Breast epithelium (tissue), 4 donors: ENCODE data around the gene GSTT4. TPM values are rescaled to one million over a fixed set of nuclear protein-coding genes. Genes with fewer than 3 reads are reported as not detected.
"Not testable (repeated sequence)": the region's sequence is repeated elsewhere in the genome, so short reads cannot be mapped to it uniquely, and the experiment has no call there.

Source experiments
- DNase-seq, 2 donors: peaks; one replicate each; pipeline ENCODE4 v3.0.0-alpha.2; 2019; ENCODE audit warnings: low spot score in 2 of 2
- H3K27ac ChIP-seq, 2 donors: fragments of 200-600 bp; sonication (generic) in 1 of 2; one replicate each; pipeline ENCODE4 v1.5.1; 2016 to 2019; ENCODE audit warnings: mild to moderate bottlenecking in 1 of 2
- H3K27me3 ChIP-seq, 2 donors: fragments of 200-600 bp; sonication (generic) in 1 of 2; one replicate each; pipeline versions ENCODE4 v1.5.1 to v1.6.0; 2017 to 2019; ENCODE audit warnings: control low read depth in 1 of 2, mild to moderate bottlenecking in 1 of 2
- H3K36me3 ChIP-seq: fragments of 200-600 bp; one replicate; pipeline ENCODE4 v1.5.1; 2019
- H3K4me1 ChIP-seq, 2 donors: fragments of 200-600 bp; sonication (generic); one replicate each; pipeline ENCODE4 v1.5.1; 2016 to 2019; ENCODE audit warnings: control low read depth in 1 of 2
- H3K4me3 ChIP-seq, 3 donors: fragments of 200-600 bp; sonication (generic); 1 replicate in 2 of 3; 2 replicates in 1 of 3; pipeline ENCODE4 v1.5.1; 2016 to 2019; ENCODE audit warnings: mild to moderate bottlenecking in 3 of 3, moderate library complexity in 2 of 3
- H3K9me3 ChIP-seq, 2 donors: fragments of 200-600 bp; sonication (generic) in 1 of 2; one replicate each; pipeline ENCODE4 v1.5.1; 2016 to 2019; ENCODE audit warnings: control low read depth in 1 of 2
- CTCF ChIP-seq, 3 donors: fragments of 450-650 bp; IDR thresholded peaks; one replicate each; pipeline ENCODE4 v1.5.1; 2016 to 2017; ENCODE audit warnings: antibody characterized with exemption in 3 of 3, mild to moderate bottlenecking in 3 of 3, moderate library complexity in 3 of 3
- POLR2A ChIP-seq: fragments of 450-650 bp; IDR thresholded peaks from one replicate; pipeline ENCODE4 v1.6.1; 2016; ENCODE audit warnings: antibody characterized with exemption, mild to moderate bottlenecking, moderate library complexity
- POLR2AphosphoS5 ChIP-seq, 3 donors: sonication (generic); formaldehyde crosslinking; IDR thresholded peaks; one replicate each; pipeline ENCODE4 v1.6.1; 2017; ENCODE audit warnings: antibody characterized with exemption in 3 of 3
- intact Hi-C: fragments of 100-400 bp; cut with DNase I; formaldehyde crosslinking; loops from one replicate; pipeline ENCODE4 v1.15.1; 2023; ENCODE audit warnings: low total_unique reads
- total RNA-seq, 3 donors: library from RNA; depleted of rRNA; stranded (reverse); fragments of >200 nt; gene quantifications; one replicate each; pipeline ENCODE4 v1.1.0, GENCODE V29; 2016

The GSTT4 gene
- total RNA-seq, 3 donors from 2014 or later: not detected

GRCh38 chr22:24002851-24003250 lies 2.4 kb downstream of the GSTT4 start:
- H3K36me3 ChIP-seq: no peaks in the 10 kb centered on the region
- intact Hi-C loops: no loop called here

GRCh38 chr22:24002272-24002671 lies 3.0 kb downstream of the GSTT4 start:
- Histone ChIP-seq H3K9me3 (no peaks in the 10 kb centered on the region), H3K4me1 (peaks cover 0 to 7% of the 10 kb centered on the region in 2 donors), H3K27ac (no peak overlapping the region), H3K27me3 (no peaks in the 10 kb centered on the region), H3K36me3 (no peaks in the 10 kb centered on the region), H3K4me3 (no peak overlapping the region)
- no peak for DNase-seq
- intact Hi-C loops: no loop called here
- TF ChIP-seq POLR2AphosphoS5 (IDR thresholded peaks at IDR 0.05): no peak
- no peak for TF ChIP-seq CTCF (IDR thresholded peaks at IDR 0.05)
- no peak for TF ChIP-seq POLR2A

More at GRCh38 chr22:24002851-24003250, 2.4 kb downstream of the GSTT4 start:
- DNase-seq: no peak
- H3K9me3 ChIP-seq: no peaks in the 10 kb centered on the region
- H3K27ac ChIP-seq: no peak overlapping the region
- no peak overlapping the region for H3K4me3 ChIP-seq
- no peak for TF ChIP-seq POLR2A
- TF ChIP-seq POLR2AphosphoS5 (IDR thresholded peaks at IDR 0.05): no peak
- TF ChIP-seq CTCF (IDR thresholded peaks at IDR 0.05): no peak
- peaks cover 0 to 7% of the 10 kb centered on the region in 2 donors for H3K4me1 ChIP-seq
- no peaks in the 10 kb centered on the region for H3K27me3 ChIP-seq

- no peak for DNase-seq
- Histone ChIP-seq H3K27me3 (no peaks in the 10 kb centered on the region), H3K9me3 (no peaks in the 10 kb centered on the region), H3K4me1 (peaks cover 0 to 7% of the 10 kb centered on the region in 2 donors), H3K36me3 (no peaks in the 10 kb centered on the region), H3K27ac (no peak overlapping the region), H3K4me3 (no peak overlapping the region)
- no peak for TF ChIP-seq CTCF (IDR thresholded peaks at IDR 0.05)
- no peak for TF ChIP-seq POLR2A
- no peak for TF ChIP-seq POLR2AphosphoS5 (IDR thresholded peaks at IDR 0.05)
- intact Hi-C loops: no loop called here
These were observed 3.9 kb downstream of the GSTT4 start for GRCh38 chr22:24001314-24001713.

GRCh38 chr22:23999779-24000178 lies 5.5 kb downstream of the GSTT4 start:
- H3K4me3 ChIP-seq, H3K27me3 ChIP-seq, H3K27ac ChIP-seq, H3K9me3 ChIP-seq, H3K36me3 ChIP-seq, intact Hi-C loops, H3K4me1 ChIP-seq, DNase-seq: not testable (repeated sequence)

- H3K4me1 ChIP-seq: no peaks in the 10 kb centered on the region
- no peaks in the 10 kb centered on the region for H3K27me3 ChIP-seq
- intact Hi-C loops: no loop called here
- H3K36me3 ChIP-seq: no peaks in the 10 kb centered on the region
- H3K27ac ChIP-seq: no peak overlapping the region
- no peaks in the 10 kb centered on the region for H3K9me3 ChIP-seq
- no peak for TF ChIP-seq CTCF (IDR thresholded peaks at IDR 0.05)
- no peak for TF ChIP-seq POLR2A
- TF ChIP-seq POLR2AphosphoS5 (IDR thresholded peaks at IDR 0.05): no peak
- H3K4me3 ChIP-seq: no peak overlapping the region
- no peak for DNase-seq
These were observed 8.2 kb downstream of the GSTT4 start for GRCh38 chr22:23997092-23997491.

GRCh38 chr22:23993581-23994177 lies 11.6 kb downstream of the GSTT4 start:
- intact Hi-C loops, H3K4me3 ChIP-seq: not testable (repeated sequence)

GRCh38 chr22:23993080-23993479 lies 12.2 kb downstream of the GSTT4 start:
- H3K4me3 ChIP-seq, H3K4me1 ChIP-seq, DNase-seq, H3K9me3 ChIP-seq, H3K27me3 ChIP-seq, intact Hi-C loops, H3K36me3 ChIP-seq, H3K27ac ChIP-seq: not testable (repeated sequence)

More at GRCh38 chr22:23993581-23994177, 11.6 kb downstream of the GSTT4 start:
- H3K27ac ChIP-seq, H3K9me3 ChIP-seq, H3K27me3 ChIP-seq, H3K36me3 ChIP-seq, H3K4me1 ChIP-seq, DNase-seq: not testable (repeated sequence)

- H3K4me3 ChIP-seq, H3K4me1 ChIP-seq, H3K36me3 ChIP-seq, H3K27ac ChIP-seq, DNase-seq, H3K9me3 ChIP-seq, H3K27me3 ChIP-seq, intact Hi-C loops: not testable (repeated sequence)
These were observed 15.5 kb downstream of the GSTT4 start for GRCh38 chr22:23989583-23990244.

GRCh38 chr22:23986538-23987178 lies 18.6 kb downstream of the GSTT4 start:
- H3K36me3 ChIP-seq, intact Hi-C loops, DNase-seq, H3K4me1 ChIP-seq, H3K4me3 ChIP-seq, H3K27me3 ChIP-seq, H3K9me3 ChIP-seq, H3K27ac ChIP-seq: not testable (repeated sequence)
